Panc1 (cell line): Measurements from ENCODE around the gene DNAH12. TPM values are rescaled to one million over a fixed set of nuclear protein-coding genes. Genes with fewer than 3 reads are reported as not detected.

Source experiments
- ATAC-seq: fragments of 200-7000 bp; cut with Tn5 transposase; 2 replicates; pipeline ENCODE4 v1.9.1; 2020; ENCODE audit warnings: mild to moderate bottlenecking, moderate library complexity
- BruUV-seq: library from RNA; stranded (reverse); fragments of 400-500 nt; replicated peaks from 2 replicates; lab custom pipeline; 2021; lab: Mats Ljungman, UMichigan
- CTCF ChIA-PET: fragments of 300-600 bp; sonication (Branson Sonifier 250); formaldehyde crosslinking; loops from one replicate; lab custom pipeline; 2022; ENCODE audit warnings: antibody characterized with exemption; lab: Charles Lee
- POLR2A ChIA-PET: fragments of 300-600 bp; sonication (Branson Sonifier 250); formaldehyde crosslinking; loops from one replicate; lab custom pipeline; 2022; ENCODE audit warnings: antibody characterized with exemption; lab: Charles Lee
- DNase-seq: peaks from one replicate; pipeline ENCODE4 v3.0.0-alpha.2; 2010; ENCODE audit warnings: low read depth, low spot score
- H3K27ac ChIP-seq: 2 replicates; pipeline ENCODE4 v1.5.1; 2011; ENCODE audit warnings: mild to moderate bottlenecking, low read length, inconsistent platforms
- H3K27me3 ChIP-seq: fragments of 200-500 bp; sonication (Bioruptor generic); 2 replicates; pipeline ENCODE4 v1.6.0; 2014; ENCODE audit warnings: low read length, inconsistent platforms; ENCODE audit not compliant: control insufficient read depth, insufficient read depth
- H3K36me3 ChIP-seq: fragments of 200-500 bp; sonication (Bioruptor generic); 2 replicates; pipeline ENCODE4 v1.5.1; 2014; ENCODE audit warnings: inconsistent platforms, mild to moderate bottlenecking, low read length, moderate library complexity; ENCODE audit not compliant: control insufficient read depth, insufficient read depth
- H3K4me1 ChIP-seq: 2 replicates; pipeline ENCODE4 v1.5.1; 2011; ENCODE audit warnings: inconsistent platforms, mild to moderate bottlenecking, low read length, moderate library complexity; ENCODE audit not compliant: control insufficient read depth, insufficient read depth
- H3K4me3 ChIP-seq, 2 experiments: 2 replicates each; pipeline ENCODE4 v1.5.1; 2011 to 2012; ENCODE audit warnings: low read depth in 2 of 2, low read length in 2 of 2, mild to moderate bottlenecking in 2 of 2, inconsistent platforms in 1 of 2, moderate library complexity in 1 of 2
- H3K9me3 ChIP-seq: fragments of 200-500 bp; sonication (Bioruptor generic); 2 replicates; pipeline ENCODE4 v1.5.1; 2014; ENCODE audit warnings: low read depth, mild to moderate bottlenecking, inconsistent platforms, low read length, moderate library complexity; ENCODE audit not compliant: control insufficient read depth, insufficient read depth
- CTCF ChIP-seq: fragments of 450-650 bp; IDR thresholded peaks from 2 replicates; pipeline ENCODE4 v1.5.1; 2017; ENCODE audit warnings: mild to moderate bottlenecking
- POLR2AphosphoS5 ChIP-seq: IDR thresholded peaks from 2 replicates; pipeline ENCODE4 v1.6.1; 2012; ENCODE audit warnings: mild to moderate bottlenecking, low read depth, low read length, moderate library complexity
- REST ChIP-seq, 2 experiments: IDR thresholded peaks; 2 replicates each; pipeline ENCODE4 v1.6.1; 2011 to 2012; ENCODE audit warnings: low read depth in 2 of 2, control low read depth in 1 of 2, low read length in 1 of 2, mild to moderate bottlenecking in 1 of 2, moderate library complexity in 1 of 2; ENCODE audit not compliant: insufficient read depth in 1 of 2
- SIN3A ChIP-seq: IDR thresholded peaks from 2 replicates; pipeline ENCODE4 v1.6.1; 2012; ENCODE audit warnings: low read depth, mild to moderate bottlenecking, low read length, moderate library complexity, borderline replicate concordance; ENCODE audit not compliant: insufficient read depth
- TCF7L2 ChIP-seq: IDR thresholded peaks from 2 replicates; pipeline ENCODE4 v1.6.1; 2011; ENCODE audit warnings: mild to moderate bottlenecking, low read depth, low read length, inconsistent platforms
- in situ Hi-C: cut with HindIII; loops from 2 replicates; pipeline ENCODE4 v1.10.0; 2016; ENCODE audit warnings: low sequenced_read_pairs, low pct_unique_long_range_greater_than_20kb
- intact Hi-C: fragments of 100-400 bp; cut with micrococcal nuclease; formaldehyde crosslinking; loops from one replicate; pipeline ENCODE4 v1.10.0; 2022; ENCODE audit not compliant: unreplicated experiment
- total RNA-seq: library from RNA; stranded (reverse); gene quantifications from one replicate; pipeline ENCODE4 v1.2.1, GENCODE V29; 2021; ENCODE audit not compliant: unreplicated experiment

DNAH12 gene
- total RNA-seq, 1 experiment from 2014 or later = 0.21 TPM

GRCh38 chr3:57397175-57398026, 146.7 kb downstream of the DNAH12 start:
- DNase-seq (peak; percentile 60), ATAC-seq (peak; percentile 90)
- TF ChIP-seq SIN3A (no peak), CTCF (peak; percentile 87)
- CTCF ChIA-PET = interaction anchor here (0.6 to 0.7 kb wide), 3 partner anchors 27 to 124 kb away, joined by 3 to 6 read pairs (median 5); no protein-coding TSS in a partner anchor
- Histone ChIP-seq H3K27ac (no peak overlapping the region), H3K9me3 (no peaks in the 10 kb centered on the region), H3K4me1 (no peaks in the 10 kb centered on the region), H3K4me3 (no peak overlapping the region), H3K27me3 (no peaks in the 10 kb centered on the region), H3K36me3 (no peaks in the 10 kb centered on the region)
- in situ Hi-C loops (no loop called here), intact Hi-C loops (no loop called here)
- no TSS peak for BruUV-seq
- POLR2A ChIA-PET = no interaction called here

- no peak overlapping the region for H3K27ac ChIP-seq
- no peaks in the 10 kb centered on the region for H3K9me3 ChIP-seq
- POLR2A ChIA-PET = no interaction called here
- H3K4me1 ChIP-seq = no peaks in the 10 kb centered on the region
- TF ChIP-seq SIN3A (no peak), TCF7L2 (no peak), POLR2AphosphoS5 (no peak), REST (IDR thresholded peaks at IDR 0.05; ENCODE audit: insufficient read depth in 1 of 2, low read depth in 2 of 2, low read length in 1 of 2) (no peak), CTCF (no peak)
- no peaks in the 10 kb centered on the region for H3K36me3 ChIP-seq
- intact Hi-C loops = no loop called here
- CTCF ChIA-PET = no interaction called here
- H3K27me3 ChIP-seq = no peaks in the 10 kb centered on the region
- BruUV-seq = no TSS peak
- no peak overlapping the region for H3K4me3 ChIP-seq
- no peak for DNase-seq
- in situ Hi-C loops = no loop called here
- no peak for ATAC-seq
These were observed 150.2 kb downstream of the DNAH12 start for GRCh38 chr3:57393977-57394376.
